Left forelimb (tissue), 1 donor: ENCODE data around the gene SMAP1.

Experiments used
- DNase-seq: peaks from one replicate; pipeline ENCODE4 v3.0.0-alpha.2; 2018; ENCODE audit warnings: low spot score

Gene SMAP1

DNA sequence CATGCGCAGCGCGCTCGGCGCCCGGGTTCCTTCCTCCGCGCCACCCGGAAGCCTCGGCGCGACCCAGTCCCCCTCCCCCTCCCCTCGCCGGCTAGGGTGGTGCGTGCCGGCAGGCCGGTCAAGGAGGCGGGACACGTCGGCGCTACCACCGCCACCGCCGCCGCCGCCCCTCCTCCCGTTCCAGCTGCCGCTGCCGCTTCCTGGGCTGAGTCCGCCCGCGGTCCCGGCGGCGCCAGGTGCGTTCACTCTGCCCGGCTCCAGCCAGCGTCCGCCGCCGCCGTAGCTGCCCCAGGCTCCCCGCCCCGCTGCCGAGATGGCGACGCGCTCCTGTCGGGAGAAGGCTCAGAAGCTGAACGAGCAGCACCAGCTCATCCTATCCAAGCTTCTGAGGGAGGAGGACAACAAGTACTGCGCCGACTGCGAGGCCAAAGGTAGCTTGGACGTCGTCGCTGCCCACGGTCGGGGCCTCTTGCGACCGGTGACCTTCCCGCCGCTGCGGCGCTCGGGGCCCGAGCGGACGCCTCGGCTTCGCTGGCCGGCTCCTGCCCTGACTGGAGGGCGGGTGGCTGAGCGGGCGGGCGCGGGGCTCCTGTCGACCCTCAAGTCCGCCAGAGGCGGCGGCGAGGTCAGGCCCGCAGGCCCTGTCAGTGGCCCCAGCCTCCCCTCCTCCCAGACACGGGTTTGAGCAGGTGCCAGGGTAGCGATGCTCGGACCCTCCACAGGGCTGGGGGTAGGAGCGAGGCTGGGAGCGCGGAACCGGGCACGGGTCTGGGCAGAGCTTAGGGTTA is at the start of gene SMAP1:
Gene SMAP1 (plus strand): TSS at position 173 of the 788 bp plus-strand sequence. CDS start 141 bp downstream, at position 314.
- DNase-seq, result peak; percentile 94

DNA sequence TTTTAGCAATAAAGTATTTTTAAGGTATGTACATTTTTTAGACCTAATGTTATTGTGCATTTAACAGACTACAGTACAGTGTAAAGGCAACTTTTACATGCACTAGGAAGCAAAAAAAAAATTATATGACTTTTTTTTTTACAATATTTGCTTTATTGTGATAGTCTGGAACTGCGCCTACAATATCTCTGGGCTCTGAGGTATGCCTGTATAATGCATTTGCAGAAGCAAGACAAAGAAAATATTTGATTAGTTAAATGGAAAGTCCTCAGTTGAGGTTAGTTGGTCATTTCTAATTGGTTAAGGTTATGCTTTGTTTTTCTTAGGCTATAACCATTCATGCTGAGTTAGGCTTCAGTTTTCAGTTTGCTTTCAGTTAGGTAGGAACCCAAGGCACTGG is 46.9 kb upstream of the SMAP1 start:
- DNase-seq, result no peak

GRCh38 chr6:70622461-70622860 is 45.2 kb upstream of the SMAP1 start:
- DNase-seq, result no peak

- DNase-seq, result no peak
These were observed 42.2 kb upstream of the SMAP1 start for GRCh38 chr6:70625436-70625835.

GRCh38 chr6:70627500-70628254 is 40.0 kb upstream of the SMAP1 start:
- DNase-seq, result no peak

DNA sequence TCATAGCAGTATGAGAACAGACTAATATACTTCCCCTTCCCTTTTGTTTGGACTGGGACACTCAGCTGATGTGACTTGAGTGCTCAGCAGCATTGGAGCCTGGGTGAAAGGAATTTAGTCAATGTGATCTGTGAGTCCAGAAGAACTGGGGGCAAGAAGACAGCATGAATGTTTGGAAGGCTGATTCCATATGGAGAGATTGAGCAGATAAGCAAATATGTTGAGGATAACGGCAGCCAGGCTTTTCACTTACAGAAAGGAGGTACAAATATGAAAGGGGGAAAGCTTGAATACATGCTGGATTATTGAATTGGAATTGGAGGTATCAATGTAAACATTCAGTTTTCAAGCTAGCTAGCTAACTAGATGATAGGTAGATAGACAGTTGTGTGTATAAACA is 37.8 kb upstream of the SMAP1 start:
- DNase-seq, result no peak

GRCh38 chr6:70633870-70634269 is 33.8 kb upstream of the SMAP1 start:
- no peak for DNase-seq

GRCh38 chr6:70636596-70636995 is 31.1 kb upstream of the SMAP1 start:
- no peak for DNase-seq

- no peak for DNase-seq
These were observed 29.2 kb upstream of the SMAP1 start for GRCh38 chr6:70638468-70638867.

DNA sequence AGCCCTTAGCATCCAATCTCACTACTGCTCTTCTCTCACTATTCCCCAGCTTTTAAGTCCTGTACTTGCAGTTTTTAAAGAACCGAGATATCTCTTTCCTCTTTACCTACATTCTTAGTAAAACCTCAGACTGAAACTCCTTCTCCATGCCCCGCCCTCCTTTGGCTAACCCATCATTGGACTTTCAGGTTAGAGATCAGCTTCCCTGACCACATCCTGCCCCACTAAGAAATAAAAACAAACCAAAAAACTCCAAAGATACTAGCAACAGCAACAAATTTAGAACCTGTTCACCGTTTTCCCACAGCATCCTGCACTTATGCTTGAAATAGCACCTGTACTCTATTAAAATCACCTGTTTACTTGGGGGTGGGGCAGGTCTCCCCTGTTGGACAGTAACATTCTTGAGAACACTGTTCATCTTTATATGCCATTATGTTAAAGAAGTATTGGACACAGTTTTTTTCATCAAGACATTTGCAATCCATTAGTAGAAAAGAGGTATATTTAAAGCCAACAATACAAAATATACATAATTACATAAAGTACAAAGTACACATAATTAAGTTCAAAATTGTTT is 16.3 kb upstream of the SMAP1 start:
- DNase-seq, result no peak

- no peak for DNase-seq
These were observed 15.5 kb upstream of the SMAP1 start for GRCh38 chr6:70652216-70652615.

- no peak for DNase-seq
These were observed 10.0 kb upstream of the SMAP1 start for GRCh38 chr6:70657706-70658105.

DNA sequence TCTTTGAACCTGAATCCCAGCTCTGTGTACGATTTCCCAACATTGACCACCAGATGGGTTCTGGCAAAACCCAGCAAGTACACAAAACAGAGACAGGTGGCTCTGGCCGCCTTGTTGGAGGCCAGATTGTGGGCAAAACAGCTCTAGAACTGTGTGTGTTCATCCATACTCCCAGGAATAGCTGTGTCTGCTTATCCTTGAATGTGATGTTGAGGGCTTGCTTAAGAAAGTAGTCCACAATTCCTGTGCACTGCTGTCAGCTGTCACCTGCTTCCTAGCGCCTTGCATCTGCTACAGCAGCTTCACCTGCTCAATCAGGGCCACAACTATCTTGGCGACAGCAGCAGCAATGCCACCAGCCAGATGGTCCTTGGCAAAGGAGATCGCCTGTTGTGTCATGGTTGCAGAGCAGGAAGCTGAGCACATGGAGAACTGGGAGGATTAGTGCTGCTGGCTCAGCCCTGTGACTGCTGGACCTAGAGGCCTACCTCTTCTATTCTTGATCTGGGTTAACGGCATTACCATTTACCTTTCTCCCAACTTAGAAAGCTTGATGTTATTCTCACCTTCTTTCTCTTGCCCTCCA is 3.7 kb upstream of the SMAP1 start:
- DNase-seq, result no peak

- no peak for DNase-seq
These were observed 977 bp upstream of the SMAP1 start for GRCh38 chr6:70666706-70667105.

GRCh38 chr6:70667256-70667710 is 400 bp upstream of the SMAP1 start:
- no peak for DNase-seq

GRCh38 chr6:70668499-70668812 is 773 bp downstream of the SMAP1 start:
- no peak for DNase-seq

- DNase-seq, result no peak
These were observed 1.4 kb downstream of the SMAP1 start for GRCh38 chr6:70669133-70669532.

- no peak for DNase-seq
These were observed 4.9 kb downstream of the SMAP1 start for GRCh38 chr6:70672549-70672948.

DNA sequence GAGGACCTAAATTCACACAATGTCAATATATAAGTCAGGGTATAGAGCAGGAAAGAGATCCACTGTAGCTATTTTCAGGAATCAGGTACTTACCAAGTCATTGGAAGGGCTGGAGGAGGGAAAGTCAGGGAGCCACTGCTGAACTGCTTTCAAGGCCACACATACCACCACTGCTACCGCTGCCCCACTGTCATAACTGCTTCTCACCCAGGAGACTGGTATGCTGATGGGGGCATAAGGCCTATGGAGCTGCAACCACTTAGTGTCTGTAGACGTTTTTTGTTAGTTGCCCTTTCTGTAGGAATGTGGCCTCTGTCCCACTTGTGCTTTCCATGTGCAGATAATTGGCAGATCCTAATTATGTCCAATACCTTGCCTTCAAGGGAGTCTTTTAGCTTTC is 5.4 kb downstream of the SMAP1 start:
- no peak for DNase-seq

DNA sequence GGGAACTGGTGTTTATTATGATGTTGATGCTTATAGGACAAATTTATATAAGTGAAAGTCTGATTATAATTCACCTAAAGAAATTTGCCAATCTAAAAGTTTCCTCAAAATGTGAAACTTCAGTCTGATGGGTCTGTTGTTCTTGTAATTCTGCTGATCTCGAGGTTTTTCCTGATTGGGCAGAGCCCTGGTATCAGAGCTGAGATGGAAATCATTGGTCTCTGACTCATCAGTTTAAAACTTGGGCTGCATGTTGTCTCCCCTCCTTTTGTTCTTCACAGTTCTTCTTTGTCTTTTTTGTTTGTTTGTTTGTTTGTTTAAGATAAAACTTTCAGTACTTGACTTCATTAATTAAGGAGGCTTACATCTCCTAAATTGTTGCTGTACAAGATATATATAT is 5.9 kb downstream of the SMAP1 start:
- no peak for DNase-seq

DNA sequence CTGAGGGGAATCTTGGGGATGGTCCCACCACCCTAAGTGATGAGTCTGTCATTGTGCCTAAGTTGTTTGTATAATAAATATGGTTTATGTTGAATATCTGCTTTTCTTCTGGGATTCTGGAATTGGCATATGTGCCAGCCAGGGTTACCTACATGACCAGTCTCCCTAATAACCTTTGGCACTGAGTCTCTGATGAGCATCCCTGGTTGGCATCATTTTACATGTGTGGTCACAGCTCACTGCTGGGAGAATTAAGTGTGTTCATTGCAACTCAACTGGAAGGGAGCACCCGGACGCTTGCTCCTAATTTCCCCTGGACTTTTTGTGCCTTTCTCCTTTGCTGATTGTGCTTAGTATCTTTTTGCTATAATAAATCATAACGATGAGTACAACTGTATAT is 8.1 kb downstream of the SMAP1 start:
- DNase-seq, result no peak

- no peak for DNase-seq
These were observed 9.1 kb downstream of the SMAP1 start for GRCh38 chr6:70676821-70677220.

DNA sequence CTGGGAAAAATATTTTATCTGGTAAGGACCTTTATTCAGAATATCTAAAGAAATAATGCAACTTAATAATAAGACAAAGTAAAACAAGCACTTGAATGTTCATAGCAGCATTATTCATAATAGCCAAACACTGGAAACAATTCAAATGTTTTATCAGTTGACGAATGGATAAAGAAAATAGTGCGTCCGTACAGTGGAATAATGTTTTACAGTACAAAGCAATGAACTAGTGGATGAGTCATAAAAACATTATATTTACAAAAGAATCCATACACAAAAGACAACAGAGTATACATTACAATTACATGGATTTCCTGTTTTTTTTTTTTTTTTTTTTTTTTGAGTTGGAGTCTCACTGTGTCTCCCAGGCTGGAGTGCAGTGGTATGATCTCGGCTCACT is 12.7 kb downstream of the SMAP1 start:
- DNase-seq, result no peak
